Stimulated activated CD8-positive, alpha-beta memory T cell treated with anti-CD3 and anti-CD28 coated beads, Interleukin-15, amount 100 ng/mL, for 24 hours (primary cell): Measurements from ENCODE around the gene DHRS4.

ENCODE experiments used
- DNase-seq: peaks from one replicate; pipeline ENCODE4 v3.0.0-alpha.2; 2020; ENCODE audit warnings: low read depth

Gene DHRS4

DNA sequence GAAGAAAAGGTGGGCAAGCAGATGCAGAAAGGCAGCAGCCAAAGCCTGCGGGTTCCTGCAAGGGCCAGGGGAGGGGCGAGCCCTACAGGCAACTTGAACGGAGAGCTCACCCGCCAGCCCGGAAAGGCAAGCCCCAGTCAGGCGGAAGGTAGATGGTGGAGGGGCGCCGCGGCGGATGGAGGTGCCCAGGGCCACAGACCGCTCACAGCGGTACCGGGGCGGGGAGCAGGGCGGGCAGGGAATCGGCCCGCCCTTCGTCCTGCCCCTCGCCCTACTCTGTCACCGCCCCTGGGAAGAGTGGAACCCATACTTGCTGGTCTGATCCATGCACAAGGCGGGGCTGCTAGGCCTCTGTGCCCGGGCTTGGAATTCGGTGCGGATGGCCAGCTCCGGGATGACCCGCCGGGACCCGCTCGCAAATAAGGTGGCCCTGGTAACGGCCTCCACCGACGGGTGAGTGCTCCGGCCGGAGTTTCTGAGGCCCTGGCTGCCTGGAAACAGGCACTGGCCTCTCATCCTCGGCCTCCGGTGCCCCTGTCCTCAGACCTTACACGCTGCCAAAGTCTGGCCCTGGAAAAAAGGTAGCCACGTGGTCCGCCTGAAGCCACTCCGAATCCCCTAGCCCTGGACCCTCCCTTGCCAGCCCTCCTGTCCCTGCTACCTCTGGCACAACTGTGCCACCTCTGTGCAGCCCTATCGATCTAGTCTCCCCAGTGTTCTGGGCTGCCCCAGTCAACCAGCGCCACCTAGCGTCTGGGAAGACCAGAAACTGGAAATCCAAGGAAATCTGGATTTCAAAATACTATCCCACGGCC, at the start of gene DHRS4:
TSS of gene DHRS4 (plus strand) at position 307 of the 815 bp plus-strand sequence. CDS start at position 326, 19 bp downstream.
- DNase-seq = peak; percentile 56

DNA sequence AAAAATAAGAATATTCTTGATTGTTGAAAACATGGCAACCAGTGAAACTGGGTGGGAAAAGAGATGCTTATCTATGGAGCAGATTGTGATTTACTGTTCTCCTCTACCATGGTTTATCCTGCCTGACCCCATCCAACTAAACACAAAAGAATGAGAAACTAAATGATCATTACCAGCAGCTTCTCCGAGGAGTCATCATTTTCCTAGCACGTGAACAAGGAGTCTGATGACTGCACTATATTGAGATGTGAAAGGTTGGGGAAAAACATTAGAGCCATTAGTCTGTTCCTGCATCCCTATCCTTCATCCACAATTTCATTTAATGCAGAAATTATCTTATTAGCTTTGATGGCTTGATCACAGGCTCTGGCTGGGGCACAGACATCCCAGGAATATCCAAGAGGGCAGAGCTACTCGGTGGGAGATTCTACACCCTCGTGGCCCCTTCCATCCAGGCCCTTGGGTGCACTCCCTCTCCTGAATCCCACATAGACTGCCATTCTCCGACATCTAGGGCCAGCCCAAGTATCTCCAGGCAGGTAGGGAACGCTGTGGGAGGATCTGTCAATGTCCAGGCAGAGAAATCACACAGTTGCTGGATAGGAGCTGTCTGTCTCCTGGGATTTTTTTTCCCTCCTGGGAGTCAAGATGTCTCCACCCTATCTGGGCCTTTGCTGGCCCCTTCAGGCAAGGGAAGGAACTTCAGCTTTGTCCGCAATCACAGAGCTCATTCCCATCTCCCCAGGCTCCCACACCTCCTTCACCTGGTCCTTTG, 43.3 kb upstream of the DHRS4 start:
- no peak for DNase-seq

GRCh38 chr14:23910876-23911210, 42.7 kb upstream of the DHRS4 start:
- no peak for DNase-seq

DNA sequence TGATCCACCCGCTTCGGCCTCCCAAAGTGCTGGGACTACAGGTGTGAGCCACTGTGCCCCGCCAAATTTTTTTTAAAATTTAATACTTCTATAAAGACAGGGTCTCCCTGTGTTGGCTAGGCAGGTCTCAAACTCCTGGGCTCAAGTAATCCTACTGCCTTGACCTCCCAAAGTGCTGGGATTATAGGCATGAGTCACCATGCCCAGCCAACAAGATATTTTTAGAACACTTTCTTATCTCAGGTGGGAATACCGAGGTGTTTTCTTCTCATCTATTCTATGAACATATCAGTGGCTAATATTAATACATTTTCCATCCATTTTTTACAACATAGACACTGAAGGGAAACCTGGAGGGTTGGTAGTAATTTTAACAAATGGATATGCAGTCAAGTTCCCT, 38.0 kb upstream of the DHRS4 start:
- DNase-seq = no peak

- no peak for DNase-seq
Observed at GRCh38 chr14:23916004-23916403, 37.6 kb upstream of the DHRS4 start.

DNA sequence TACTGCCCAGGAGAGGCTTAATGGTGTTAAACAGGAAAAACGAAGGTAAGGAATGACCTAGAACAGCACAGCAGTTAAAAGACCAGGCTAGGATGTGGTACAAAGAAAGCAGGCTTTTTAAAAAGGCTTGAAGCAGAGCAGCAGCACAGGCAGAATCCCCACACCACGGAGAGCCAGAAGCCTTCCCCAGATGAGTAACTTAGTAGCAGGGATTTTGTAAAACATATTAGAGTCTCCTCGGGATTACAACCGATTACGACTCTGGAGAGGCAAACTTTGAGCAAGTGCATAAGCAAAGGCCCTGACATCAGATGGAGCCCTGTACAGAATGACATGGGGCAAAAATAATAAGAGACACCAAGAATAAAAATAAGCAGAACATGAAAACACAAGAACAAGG, 37.1 kb upstream of the DHRS4 start:
- no peak for DNase-seq

- DNase-seq = no peak
Observed at GRCh38 chr14:23922545-23922944, 31.0 kb upstream of the DHRS4 start.

DNA sequence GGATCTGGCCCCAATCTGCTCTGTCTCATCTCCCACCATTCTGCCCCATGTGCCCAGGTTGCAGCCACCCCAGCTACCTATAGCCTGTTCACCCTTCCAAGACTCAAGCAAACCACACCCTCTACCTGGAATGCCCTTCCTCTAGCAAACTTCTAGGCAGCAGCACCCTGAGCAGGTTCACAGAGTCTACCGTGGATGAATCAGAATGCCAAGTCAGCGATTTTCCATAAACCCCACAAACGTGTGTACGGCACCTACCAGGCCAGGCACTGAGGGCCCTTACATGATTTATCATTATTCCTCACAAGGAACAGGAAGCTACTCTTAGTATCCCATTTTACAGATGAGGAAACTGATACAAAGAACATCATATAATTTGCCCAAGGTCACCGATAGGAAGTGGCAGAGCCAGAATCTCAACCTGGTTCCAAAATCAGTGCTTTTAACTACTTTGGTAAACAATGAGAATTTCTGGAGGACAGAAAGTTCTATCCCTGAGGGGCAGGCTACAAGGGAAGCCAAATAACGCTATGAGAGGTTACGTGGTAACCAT, 28.0 kb upstream of the DHRS4 start:
- DNase-seq = no peak

DNA sequence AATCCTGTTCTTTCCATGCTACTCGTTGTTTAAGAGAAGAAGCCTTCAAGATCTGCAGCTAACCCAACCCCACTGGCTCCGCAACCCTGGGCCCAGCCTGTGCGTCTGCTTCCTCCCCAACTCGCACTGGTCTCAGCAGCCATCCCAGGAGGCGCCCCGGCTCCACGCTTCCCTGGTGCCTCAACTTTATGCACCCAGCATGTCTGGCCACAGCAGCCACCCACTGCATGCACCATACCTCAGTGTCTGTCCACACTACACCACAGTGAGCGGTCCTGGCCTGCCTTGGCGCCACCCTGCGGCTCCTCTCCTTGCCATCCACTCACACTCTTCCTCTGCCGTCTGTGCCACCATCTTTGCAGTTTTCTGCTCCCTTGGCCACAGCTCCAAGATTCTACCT, 27.0 kb upstream of the DHRS4 start:
- no peak for DNase-seq

DNA sequence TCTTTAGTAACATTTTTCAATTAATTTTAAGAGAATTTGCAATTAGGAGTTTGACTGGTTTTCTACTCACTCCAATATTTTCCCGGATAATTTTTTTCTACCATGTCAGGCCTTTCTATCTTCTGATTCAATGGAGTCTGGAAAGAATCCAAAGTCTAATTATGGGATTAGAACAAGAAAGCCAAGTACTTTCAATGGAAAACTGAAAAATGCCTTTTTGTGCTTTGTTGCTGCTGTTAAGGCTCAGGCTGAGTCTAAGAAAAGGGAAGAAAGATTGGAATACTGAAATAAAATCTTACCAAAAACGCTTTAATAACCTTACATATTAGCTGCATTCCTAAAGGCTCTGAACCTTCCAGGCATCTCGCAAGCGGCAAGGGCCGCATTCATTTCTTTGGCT, 24.4 kb upstream of the DHRS4 start:
- no peak for DNase-seq

GRCh38 chr14:23929822-23930294, 23.7 kb upstream of the DHRS4 start:
- peak; percentile 67 for DNase-seq

- no peak for DNase-seq
Observed at GRCh38 chr14:23930742-23931141, 22.8 kb upstream of the DHRS4 start.

DNA sequence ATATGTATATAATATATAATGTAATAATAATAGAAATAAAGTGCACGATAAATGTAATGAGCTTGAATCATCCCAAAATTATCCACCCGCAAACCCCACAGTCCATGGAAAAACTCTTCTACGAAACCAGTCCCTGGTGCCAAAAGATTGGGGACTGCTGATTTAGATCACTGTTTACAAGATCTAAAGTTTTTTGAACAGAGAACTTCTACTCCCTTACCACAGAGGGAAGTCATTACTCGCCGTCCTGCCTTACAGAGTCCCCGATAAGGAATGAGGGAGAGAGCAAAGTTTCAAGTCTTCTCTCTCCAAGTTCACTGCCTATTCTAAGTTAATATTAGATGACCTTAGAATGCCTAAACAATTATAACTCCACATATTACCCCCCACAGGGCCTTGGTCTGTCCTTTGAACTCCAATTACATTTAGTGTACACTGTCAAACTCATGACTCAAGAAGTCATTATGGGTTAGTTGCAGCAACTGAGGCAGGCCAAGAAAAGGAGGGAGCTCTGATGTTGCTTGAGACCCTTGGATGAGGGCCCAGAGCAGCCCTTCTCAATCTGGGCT, 21.8 kb upstream of the DHRS4 start:
- no peak for DNase-seq

DNA sequence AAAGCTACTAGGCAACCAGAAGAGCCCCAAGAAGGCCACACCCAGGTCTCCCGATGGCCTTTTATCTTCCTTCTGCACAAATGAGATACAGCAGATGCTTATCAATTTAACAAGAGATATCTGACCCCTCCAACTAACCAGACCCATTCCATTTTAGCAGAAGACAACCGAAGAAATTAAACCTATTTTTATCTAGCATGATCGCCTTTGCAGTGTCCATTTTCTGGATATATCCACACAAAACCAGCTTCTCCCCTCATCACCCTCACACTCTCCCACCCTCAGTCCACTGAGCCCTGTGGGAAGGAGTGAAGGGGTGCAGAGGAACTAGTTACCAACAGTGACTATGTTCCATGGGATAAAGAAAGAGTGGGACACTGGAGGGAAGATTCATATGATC, 20.9 kb upstream of the DHRS4 start:
- no peak for DNase-seq

- DNase-seq = no peak
Observed at GRCh38 chr14:23933108-23933741, 20.3 kb upstream of the DHRS4 start.

GRCh38 chr14:23933742-23934128, 19.8 kb upstream of the DHRS4 start:
- no peak for DNase-seq

DNA sequence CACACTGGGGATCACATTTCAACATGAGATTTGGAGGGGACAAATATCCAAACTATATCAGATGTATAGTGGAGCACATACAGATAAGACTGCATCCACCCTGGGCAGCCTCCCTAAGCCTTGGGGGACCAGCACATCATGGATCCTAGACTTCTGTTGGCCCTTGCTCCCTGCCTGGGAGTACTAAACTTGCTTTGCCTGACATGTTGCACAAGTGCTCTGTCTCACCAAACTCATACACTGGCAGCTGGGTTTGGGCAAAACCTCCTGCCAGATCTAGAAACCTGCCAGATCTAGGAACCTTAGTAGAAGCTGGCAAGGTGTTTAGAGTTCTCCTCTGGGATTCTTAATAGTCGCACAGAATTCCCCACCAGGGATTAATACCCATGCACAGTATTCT, 18.4 kb upstream of the DHRS4 start:
- no peak for DNase-seq

- DNase-seq = no peak
Observed at GRCh38 chr14:23936084-23936829, 17.3 kb upstream of the DHRS4 start.

DNA sequence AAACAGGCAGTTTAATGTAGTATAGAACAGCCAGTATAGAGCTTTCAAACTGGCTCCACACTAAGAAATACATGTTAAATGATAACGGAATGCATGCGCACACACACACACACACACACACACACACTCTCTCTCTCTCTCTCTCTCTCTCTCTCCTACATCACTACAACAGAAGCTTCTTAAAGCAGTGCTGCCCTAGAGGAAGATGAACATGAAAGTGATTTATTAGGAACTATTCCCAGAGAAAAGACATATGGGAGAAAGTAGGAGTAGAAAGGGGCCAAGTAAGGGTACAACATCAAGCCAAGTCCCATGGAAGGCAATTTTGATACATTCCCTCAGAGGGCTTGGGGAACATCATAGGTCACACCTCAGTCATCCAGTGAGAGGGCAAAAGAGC, 16.4 kb upstream of the DHRS4 start:
- DNase-seq = no peak

DNA sequence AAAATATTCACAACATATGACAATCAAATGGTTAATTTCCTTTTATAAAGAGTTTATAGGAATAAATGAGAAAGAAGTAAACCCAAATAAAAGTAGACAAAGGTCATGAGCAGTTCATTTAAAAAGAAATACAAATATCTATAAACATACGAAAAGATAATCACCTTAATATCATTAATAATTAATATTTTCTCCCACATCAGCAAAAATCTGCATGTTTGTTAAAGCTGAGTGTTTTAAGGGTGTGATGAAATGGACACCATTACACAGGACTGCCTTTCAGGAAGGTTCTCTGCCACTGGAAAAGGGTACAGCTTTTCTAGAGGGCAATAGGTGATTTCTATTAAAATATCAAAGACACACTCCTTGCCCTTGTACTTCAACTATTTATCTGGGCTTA, 14.7 kb upstream of the DHRS4 start:
- no peak for DNase-seq

- DNase-seq = no peak
Observed at GRCh38 chr14:23939607-23940326, 13.8 kb upstream of the DHRS4 start.
